Adipocyte (in vitro differentiated cells): ENCODE results near the gene OPRM1.

ENCODE experiments used
- DNase-seq: peaks from one replicate; pipeline ENCODE4 v3.0.0-alpha.2; 2015; ENCODE audit warnings: low read depth
- H3K27me3 ChIP-seq: replicated peaks from 2 replicates; pipeline ENCODE4 v1.7.0; 2013; ENCODE audit warnings: mild to moderate bottlenecking, low read length, moderate library complexity; ENCODE audit not compliant: control insufficient read depth, insufficient read depth
- H3K36me3 ChIP-seq: 2 replicates; pipeline ENCODE4 v1.7.0; 2013; ENCODE audit warnings: low read length, mild to moderate bottlenecking, moderate library complexity; ENCODE audit not compliant: control insufficient read depth, insufficient read depth, severe bottlenecking
- H3K4me1 ChIP-seq: 2 replicates; pipeline ENCODE4 v1.7.0; 2013; ENCODE audit warnings: mild to moderate bottlenecking, low read length, moderate library complexity; ENCODE audit not compliant: control insufficient read depth, insufficient read depth
- H3K4me3 ChIP-seq: 2 replicates; pipeline ENCODE4 v1.7.0; 2013; ENCODE audit warnings: mild to moderate bottlenecking, low read length, moderate library complexity
- H3K9ac ChIP-seq: 2 replicates; pipeline ENCODE4 v1.7.0; 2013; ENCODE audit warnings: mild to moderate bottlenecking, low read length, moderate library complexity
- H3K9me3 ChIP-seq: 2 replicates; pipeline ENCODE4 v1.7.0; 2013; ENCODE audit warnings: mild to moderate bottlenecking, low read length, moderate library complexity; ENCODE audit not compliant: control insufficient read depth

Gene OPRM1

GRCh38 chr6:154261688-154262397 lies 222.8 kb downstream of the OPRM1 start:
- Histone ChIP-seq H3K36me3 (no peaks in the 10 kb centered on the region), H3K4me1 (no peaks in the 10 kb centered on the region), H3K4me3 (no peak overlapping the region), H3K9me3 (no peaks in the 10 kb centered on the region), H3K9ac (no peak overlapping the region), H3K27me3 (peaks cover 6% of the 10 kb centered on the region)
- DNase-seq = no peak

DNA sequence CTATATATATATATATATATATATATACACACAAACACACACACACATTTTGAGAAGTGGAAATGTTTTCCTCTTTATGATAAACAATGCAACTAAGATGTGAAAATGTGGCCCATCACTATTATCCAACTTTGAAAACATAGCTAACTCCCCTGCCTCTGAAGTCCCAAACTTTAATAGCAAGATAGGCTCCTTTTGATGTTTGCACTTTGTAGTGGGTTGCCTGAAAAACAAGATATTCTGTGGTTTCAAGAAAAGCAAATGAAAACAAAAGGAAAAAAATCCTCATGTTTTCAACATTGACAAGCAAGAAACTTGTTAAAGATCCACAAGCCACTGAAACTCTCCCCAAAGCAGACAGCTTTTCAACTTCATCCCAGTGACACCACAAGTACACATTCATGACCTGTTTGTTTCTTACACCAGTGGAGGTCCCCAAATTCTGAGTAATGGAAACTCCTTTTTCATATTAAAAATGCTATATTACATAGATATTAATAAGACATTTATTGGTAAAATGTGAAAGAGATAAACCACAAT lies 227.6 kb downstream of the OPRM1 start:
- DNase-seq = no peak
- Histone ChIP-seq H3K9ac (no peak overlapping the region), H3K4me3 (no peak overlapping the region), H3K36me3 (no peaks in the 10 kb centered on the region), H3K9me3 (no peaks in the 10 kb centered on the region), H3K4me1 (no peaks in the 10 kb centered on the region), H3K27me3 (peaks cover 6% of the 10 kb centered on the region)

DNA sequence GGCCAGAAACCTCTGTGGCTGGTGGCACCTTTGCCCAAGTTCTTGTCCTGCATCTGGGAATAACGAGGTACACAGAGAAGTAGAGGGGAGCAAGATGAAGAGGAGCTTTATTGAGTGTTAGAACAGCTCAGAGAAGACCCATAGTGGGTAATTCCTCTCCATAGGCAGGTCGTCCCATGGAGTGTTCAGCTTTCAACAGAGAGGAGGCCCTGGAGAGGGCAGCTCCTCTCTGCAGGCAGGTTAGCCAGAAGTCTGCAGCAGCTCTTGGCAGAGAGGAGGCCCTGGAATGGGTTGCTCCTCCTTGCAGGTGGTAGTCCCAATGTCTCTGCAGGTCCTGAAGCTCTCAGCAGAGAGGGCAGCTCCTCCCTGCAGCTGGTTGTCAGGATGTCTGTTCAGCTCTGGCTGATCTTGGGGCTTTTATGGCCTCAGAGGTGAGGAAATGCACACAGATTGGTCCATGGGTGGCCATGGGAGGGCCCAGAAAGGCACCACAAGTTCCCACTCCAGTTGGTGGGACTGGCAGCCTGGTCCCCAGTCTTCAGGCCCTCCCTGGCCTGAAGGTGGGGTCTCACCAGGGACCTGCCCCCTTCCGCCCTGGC lies 228.6 kb downstream of the OPRM1 start:
- Histone ChIP-seq H3K4me3 (no peak overlapping the region), H3K27me3 (no peaks in the 10 kb centered on the region), H3K4me1 (no peaks in the 10 kb centered on the region), H3K9me3 (no peaks in the 10 kb centered on the region), H3K9ac (no peak overlapping the region), H3K36me3 (no peaks in the 10 kb centered on the region)
- DNase-seq = no peak

DNA sequence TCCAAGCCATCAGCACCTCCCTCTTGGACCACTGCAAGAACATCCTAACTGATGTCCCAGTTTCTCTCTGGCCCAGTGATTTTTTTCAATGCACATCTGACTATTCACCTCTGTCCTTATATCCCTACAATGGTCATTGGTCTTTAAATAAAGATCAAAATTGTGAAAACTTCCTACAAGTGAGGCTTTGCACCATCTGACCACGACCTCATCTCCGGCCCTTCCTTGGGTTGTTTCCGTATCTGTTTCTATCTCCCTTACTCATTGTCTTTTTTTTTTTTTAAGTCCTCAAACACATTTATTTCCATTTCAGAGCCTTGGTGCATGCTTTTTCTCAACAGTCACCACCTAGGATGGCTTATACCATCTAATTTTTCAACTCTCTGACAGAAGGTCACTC lies 229.4 kb downstream of the OPRM1 start:
- no peaks in the 10 kb centered on the region for H3K9me3 ChIP-seq
- DNase-seq = no peak
- no peaks in the 10 kb centered on the region for H3K4me1 ChIP-seq
- H3K9ac ChIP-seq = no peak overlapping the region
- peaks cover 5% of the 10 kb centered on the region for H3K27me3 ChIP-seq
- H3K4me3 ChIP-seq = no peak overlapping the region
- no peaks in the 10 kb centered on the region for H3K36me3 ChIP-seq

- no peaks in the 10 kb centered on the region for H3K36me3 ChIP-seq
Observed at GRCh38 chr6:154274168-154274567, 235.1 kb downstream of the OPRM1 start.

GRCh38 chr6:154276810-154277628 lies 238.0 kb downstream of the OPRM1 start:
- no peak overlapping the region for H3K4me3 ChIP-seq
- peaks cover 5% of the 10 kb centered on the region for H3K27me3 ChIP-seq
- DNase-seq = peak; percentile 72
- H3K4me1 ChIP-seq = no peaks in the 10 kb centered on the region
- H3K36me3 ChIP-seq = no peaks in the 10 kb centered on the region
- H3K9ac ChIP-seq = no peak overlapping the region
- no peaks in the 10 kb centered on the region for H3K9me3 ChIP-seq

More at GRCh38 chr6:154274168-154274567, 235.1 kb downstream of the OPRM1 start:
- peaks cover 5% of the 10 kb centered on the region for H3K27me3 ChIP-seq
- H3K4me1 ChIP-seq = no peaks in the 10 kb centered on the region
- no peak overlapping the region for H3K4me3 ChIP-seq
- no peak overlapping the region for H3K9ac ChIP-seq
- DNase-seq = no peak
- no peaks in the 10 kb centered on the region for H3K9me3 ChIP-seq

DNA sequence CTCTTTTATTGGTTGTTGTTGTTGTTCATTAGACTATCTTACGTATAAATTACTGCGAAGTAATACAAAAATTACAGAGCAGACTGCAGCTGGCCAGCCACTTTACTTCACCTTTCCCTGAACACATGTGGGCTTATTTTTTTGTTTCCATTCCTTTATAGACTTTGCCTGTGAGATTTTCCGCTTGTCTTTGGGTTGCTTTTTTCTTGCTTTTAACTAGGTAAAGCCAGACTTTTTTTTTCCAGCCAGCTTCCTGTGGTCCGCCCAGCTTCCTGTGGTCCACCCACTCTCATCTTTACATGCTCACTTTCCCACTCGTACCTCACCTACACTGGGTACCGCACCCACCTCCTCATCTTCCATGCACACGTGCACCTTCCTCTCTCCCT lies 238.6 kb downstream of the OPRM1 start:
- Histone ChIP-seq H3K27me3 (peaks cover 5% of the 10 kb centered on the region), H3K36me3 (no peaks in the 10 kb centered on the region), H3K9me3 (no peaks in the 10 kb centered on the region), H3K9ac (no peak overlapping the region), H3K4me3 (no peak overlapping the region), H3K4me1 (no peaks in the 10 kb centered on the region)
- no peak for DNase-seq

- Histone ChIP-seq H3K36me3 (no peaks in the 10 kb centered on the region), H3K9me3 (no peaks in the 10 kb centered on the region), H3K4me1 (no peaks in the 10 kb centered on the region), H3K9ac (no peak overlapping the region), H3K4me3 (no peak overlapping the region), H3K27me3 (no peaks in the 10 kb centered on the region)
- DNase-seq = no peak
Observed at GRCh38 chr6:154280521-154280920, 241.5 kb downstream of the OPRM1 start.

DNA sequence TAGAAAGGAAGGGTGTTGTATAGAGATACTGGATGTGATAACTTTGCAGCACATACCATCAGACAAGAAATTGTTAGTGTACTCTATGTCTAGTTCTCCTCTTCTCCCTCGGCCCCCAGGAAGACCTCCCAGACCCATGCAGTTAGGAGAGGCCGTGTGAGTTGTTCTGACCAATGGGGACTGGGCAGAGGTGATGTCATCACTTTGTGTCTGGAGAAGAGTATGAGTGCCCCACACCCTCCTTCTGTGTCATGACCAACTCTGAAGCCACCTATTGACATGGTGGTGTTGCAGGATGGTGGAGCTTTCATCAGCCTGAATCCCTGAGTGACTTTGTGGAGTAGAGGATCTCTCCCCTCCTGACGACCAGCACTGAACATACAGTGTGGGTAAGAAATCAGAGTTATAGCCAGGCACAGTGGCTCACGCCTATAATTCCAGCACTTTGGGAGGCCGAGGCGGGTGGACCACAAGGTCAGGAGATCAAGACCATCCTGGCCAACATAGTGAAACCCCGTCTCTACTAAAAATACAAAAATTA lies 245.3 kb downstream of the OPRM1 start:
- no peaks in the 10 kb centered on the region for H3K4me1 ChIP-seq
- no peak overlapping the region for H3K9ac ChIP-seq
- no peak for DNase-seq
- H3K4me3 ChIP-seq = no peak overlapping the region
- H3K9me3 ChIP-seq = no peaks in the 10 kb centered on the region
- no peaks in the 10 kb centered on the region for H3K36me3 ChIP-seq
- H3K27me3 ChIP-seq = no peaks in the 10 kb centered on the region

DNA sequence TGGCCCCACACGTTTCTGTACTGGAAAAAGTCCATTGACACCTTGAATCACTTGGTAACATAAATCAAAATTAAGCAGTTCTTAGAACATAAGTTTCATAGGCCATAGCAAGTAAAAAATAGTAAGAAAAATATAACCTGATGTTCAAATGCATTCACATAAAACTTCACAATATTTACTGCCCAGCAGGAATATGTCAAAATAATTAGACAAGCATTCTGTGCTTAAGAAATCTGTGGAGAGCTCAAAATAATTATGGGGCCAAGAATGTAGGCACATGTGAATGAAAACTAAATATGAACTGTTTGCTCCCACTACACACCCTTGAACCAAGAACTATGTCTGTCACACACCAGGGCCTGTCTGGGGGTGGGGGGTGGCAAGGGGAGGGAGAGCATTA lies 246.8 kb downstream of the OPRM1 start:
- H3K4me3 ChIP-seq = no peak overlapping the region
- no peaks in the 10 kb centered on the region for H3K36me3 ChIP-seq
- DNase-seq = no peak
- no peaks in the 10 kb centered on the region for H3K9me3 ChIP-seq
- H3K4me1 ChIP-seq = no peaks in the 10 kb centered on the region
- no peak overlapping the region for H3K9ac ChIP-seq
- no peaks in the 10 kb centered on the region for H3K27me3 ChIP-seq
